Measurements from ENCODE around the gene NBDY.
A peak's percentile ranks its signal among the peaks of the same experiment; 100 is the strongest.
"Not testable (repeated sequence)": the region's sequence is repeated elsewhere in the genome, so short reads cannot be mapped to it uniquely, and the experiment has no call there.

NBDY gene

GRCh38 chrX:56802921-56803849 is 74.1 kb downstream of the NBDY start:
- DNase-seq: peak; percentile 55 to 92

DNA sequence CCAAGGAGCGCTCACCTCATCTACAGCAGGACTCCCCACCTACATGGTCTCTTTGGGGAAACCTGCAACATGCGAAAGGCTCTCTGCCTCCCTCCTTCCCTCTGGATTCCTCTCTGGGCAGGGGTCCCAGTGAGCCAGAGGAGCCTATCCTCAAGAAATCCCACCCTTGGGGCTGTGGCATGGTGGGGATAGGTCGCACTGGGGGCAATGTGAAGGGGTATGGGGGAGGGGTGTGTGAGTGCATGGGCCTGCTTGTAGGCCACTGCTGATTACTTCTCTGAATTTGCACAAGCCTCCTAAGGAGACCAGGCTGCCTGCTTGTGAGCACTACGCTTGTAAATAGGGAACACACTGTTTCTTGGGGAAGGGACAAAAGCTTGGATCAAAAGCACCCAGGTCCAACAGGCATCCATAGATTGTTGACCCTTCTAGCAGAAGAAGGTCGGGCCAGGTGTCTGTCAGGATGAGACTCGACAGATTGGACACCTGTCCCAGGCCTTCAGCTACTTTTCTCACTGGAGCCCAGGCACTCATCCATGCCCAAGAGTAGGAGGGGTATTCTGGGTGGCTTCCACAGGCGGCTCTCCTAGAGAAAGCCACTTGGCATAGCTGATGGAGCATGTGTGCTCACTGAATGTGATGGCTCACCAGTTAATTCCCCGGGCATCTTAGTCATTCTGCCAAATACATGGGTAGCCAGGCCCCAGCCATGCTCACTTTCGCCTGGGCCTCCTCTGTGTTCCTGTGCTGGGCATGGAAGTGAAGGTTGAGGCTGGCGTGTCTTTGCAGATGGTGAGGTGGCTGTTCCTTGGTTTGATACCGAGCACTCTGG is 75.0 kb downstream of the NBDY start:
- DNase-seq: peak in 1 of 2 donors; percentile 31

GRCh38 chrX:56804867-56805266 is 75.8 kb downstream of the NBDY start:
- no peak for DNase-seq

DNA sequence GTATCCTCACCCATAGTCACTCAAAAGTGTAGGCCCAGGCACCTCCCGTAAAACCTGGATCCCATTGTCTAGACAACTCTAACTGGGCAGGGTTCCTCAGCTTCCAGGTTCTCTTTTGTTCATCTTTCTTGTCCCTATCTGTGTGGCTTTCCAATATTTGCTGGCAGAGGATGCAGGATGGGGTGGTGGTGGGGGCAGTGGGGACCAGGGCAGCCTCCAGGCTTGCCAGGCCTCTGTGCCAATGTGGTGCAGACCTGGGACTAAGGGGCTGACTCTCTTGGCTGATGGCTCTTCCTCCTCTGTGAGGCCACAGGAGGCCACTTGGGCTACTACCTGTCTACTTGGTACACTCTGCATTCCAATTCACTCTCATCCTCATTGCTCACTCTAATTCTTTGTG is 76.4 kb downstream of the NBDY start:
- DNase-seq: no peak

DNA sequence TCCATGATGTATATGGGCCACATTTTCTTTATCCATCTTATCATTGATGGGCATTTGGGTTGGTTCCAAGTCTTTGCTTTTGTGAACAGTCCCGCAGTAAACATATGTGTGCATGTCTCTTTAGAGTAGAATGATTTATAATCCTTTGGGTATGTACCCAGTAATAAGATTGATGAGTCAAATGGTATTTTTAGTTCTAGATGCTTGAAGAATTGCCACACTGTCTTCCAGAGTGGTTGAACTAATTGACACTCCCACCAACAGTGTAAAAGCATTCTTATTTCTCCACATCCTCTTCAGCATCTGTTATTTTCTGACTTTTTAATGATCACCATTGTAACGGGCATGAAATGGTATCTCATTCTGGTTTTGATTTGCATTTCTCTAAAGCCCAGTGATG is 77.1 kb downstream of the NBDY start:
- not testable (repeated sequence) for DNase-seq

DNA sequence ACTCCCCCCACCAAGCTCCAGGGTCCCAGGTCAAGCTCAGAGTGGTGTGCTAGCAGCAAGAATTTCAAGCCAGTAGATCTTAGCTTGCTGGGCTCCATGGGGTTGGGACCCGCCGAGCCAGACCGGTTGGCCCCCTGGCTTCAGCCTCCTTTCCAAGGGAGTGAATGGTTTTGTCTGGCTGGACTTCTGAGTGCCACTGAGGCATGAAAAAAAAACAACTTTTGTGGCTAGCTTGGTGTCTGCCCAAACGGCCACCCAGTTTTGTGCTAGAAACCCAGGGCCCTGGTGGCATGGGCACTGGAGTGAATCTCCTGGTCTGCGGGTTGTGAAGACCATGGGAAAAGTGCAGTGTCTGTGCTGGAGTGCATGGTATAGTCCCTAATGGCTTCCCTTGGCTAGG is 82.6 kb downstream of the NBDY start:
- DNase-seq: no peak

DNA sequence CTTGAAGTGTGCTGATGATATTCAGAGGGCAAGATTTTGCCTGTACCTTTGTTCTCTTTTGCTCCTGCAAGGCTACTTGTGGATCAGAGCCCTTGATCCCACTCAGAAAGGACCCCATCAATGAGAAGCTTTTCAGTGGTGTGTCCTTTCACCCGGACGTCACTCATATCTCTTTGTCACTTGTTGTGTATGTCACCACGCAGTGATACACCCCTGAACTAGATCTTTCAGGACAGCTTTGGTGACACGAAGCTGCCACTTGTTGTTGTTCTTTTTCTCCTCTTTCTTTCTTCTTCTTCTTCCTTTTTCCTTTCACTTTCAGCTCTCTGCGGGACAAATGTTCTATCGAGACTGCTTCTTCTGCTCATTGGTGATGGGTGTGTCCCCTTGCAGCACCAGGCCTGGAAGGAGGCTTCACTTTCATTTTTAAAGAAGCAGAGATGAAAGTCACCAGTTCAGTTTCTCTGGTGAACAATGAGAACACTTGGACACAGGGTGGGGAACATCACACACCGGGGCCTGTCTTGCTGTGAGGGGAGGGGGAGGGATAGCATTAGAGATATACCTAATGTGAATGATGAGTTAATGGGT is 83.6 kb downstream of the NBDY start:
- no peak for DNase-seq

DNA sequence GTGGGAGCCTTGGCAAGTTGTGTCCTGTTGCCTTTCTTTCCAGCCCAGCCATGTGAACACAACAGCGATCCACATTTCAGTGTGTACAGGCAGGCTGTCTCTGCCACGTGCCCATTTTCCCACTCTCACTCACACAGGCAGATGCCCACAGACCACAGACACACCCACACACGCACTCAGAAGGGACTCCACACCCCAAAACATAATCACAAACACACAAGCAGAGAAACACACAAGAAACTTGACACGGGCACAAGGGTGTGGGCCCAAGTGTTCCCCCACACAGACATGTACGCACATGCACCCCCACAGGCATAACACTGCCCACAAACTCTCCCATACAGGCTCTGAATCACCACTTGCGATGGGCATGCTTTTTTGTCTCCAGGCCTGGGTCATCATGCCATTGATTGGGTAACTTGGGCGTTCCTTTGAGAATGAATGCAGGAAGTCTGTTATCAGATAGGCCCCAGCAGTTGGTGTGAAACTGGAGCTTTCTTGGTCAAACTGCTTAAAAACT is 84.3 kb downstream of the NBDY start:
- DNase-seq: no peak

GRCh38 chrX:56817179-56817578 is 88.1 kb downstream of the NBDY start:
- DNase-seq: no peak

DNA sequence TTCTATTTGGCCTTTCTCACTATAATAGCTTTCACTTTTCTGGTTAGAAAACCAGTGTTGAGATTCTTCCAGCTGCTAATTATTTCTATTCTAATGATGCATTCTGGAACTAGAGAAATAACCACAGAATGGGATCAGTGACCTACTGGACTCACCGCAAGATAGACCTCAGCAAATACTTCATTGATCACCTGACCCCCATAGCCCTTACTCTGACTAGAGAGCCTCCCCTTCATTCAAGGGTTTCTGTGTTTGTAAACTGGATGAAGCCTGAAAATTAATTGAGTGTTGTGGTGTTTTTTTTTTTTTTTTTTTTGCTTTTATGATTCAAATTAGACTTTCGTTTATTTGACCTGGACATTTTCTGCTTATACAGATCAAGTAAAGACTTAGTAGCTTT is 97.0 kb downstream of the NBDY start:
- no peak for DNase-seq

- DNase-seq: no peak
Measured at GRCh38 chrX:56833626-56834025, 104.6 kb downstream of the NBDY start.

GRCh38 chrX:56853436-56853835 is 124.4 kb downstream of the NBDY start:
- DNase-seq: no peak

- no peak for DNase-seq
Measured at GRCh38 chrX:56857042-56857441, 128.0 kb downstream of the NBDY start.

GRCh38 chrX:56860888-56861287 is 131.8 kb downstream of the NBDY start:
- DNase-seq: no peak
